HG02870 (cell line): Measurements from ENCODE around the gene CCDC51.

Source experiments
- ATAC-seq: cut with Tn5 transposase; IDR thresholded peaks from one replicate; pipeline ENCODE4 v1.9.1; 2021; ENCODE audit warnings: mild to moderate bottlenecking, moderate library complexity; ENCODE audit not compliant: unreplicated experiment

The CCDC51 gene

GRCh38 chr3:48435223-48435595 is 4.7 kb downstream of the CCDC51 start:
- no peak for ATAC-seq

GRCh38 chr3:48434591-48435222 is 5.2 kb downstream of the CCDC51 start:
- ATAC-seq, result no peak

GRCh38 chr3:48433472-48434118 is 6.3 kb downstream of the CCDC51 start:
- no peak for ATAC-seq

GRCh38 chr3:48432411-48433371 is 7.2 kb downstream of the CCDC51 start:
- ATAC-seq, result no peak

GRCh38 chr3:48431224-48432029 is 8.5 kb downstream of the CCDC51 start:
- ATAC-seq, result no peak

GRCh38 chr3:48430708-48431101 is 9.2 kb downstream of the CCDC51 start:
- no peak for ATAC-seq

GRCh38 chr3:48429960-48430707 is 9.8 kb downstream of the CCDC51 start, which contains the start of gene PLXNB1:
TSS of gene PLXNB1 (minus strand) at chr3:48430086. CDS start at chr3:48424611, 5,475 bp downstream.
- no peak for ATAC-seq

GRCh38 chr3:48429317-48429959 is 10.5 kb downstream of the CCDC51 start:
- ATAC-seq, result no peak

- ATAC-seq, result no peak
Measured at GRCh38 chr3:48428572-48429316, 11.2 kb downstream of the CCDC51 start.

GRCh38 chr3:48428088-48428571 is 11.8 kb downstream of the CCDC51 start:
- no peak for ATAC-seq

- no peak for ATAC-seq
Measured at GRCh38 chr3:48427630-48427962, 12.3 kb downstream of the CCDC51 start.

- ATAC-seq, result no peak
Measured at GRCh38 chr3:48426944-48427629, 12.8 kb downstream of the CCDC51 start.

- no peak for ATAC-seq
Measured at GRCh38 chr3:48426401-48426909, 13.5 kb downstream of the CCDC51 start.

- ATAC-seq, result no peak
Measured at GRCh38 chr3:48425281-48425812, 14.6 kb downstream of the CCDC51 start.

GRCh38 chr3:48423883-48424695 is 15.8 kb downstream of the CCDC51 start:
- ATAC-seq, result no peak

- ATAC-seq, result no peak
Measured at GRCh38 chr3:48423241-48423882, 16.6 kb downstream of the CCDC51 start.
